Stimulated activated CD4-positive, alpha-beta T cell treated with anti-CD3 and anti-CD28 coated beads, Interleukin-4, amount 100 ng/mL, for 1 hour (primary cell): ENCODE results near the gene CDKN1B.
"Not testable (repeated sequence)": the region's sequence is repeated elsewhere in the genome, so short reads cannot be mapped to it uniquely, and the experiment has no call there.

ENCODE experiments used
- DNase-seq: peaks from one replicate; pipeline ENCODE4 v3.0.0-alpha.2; 2020

CDKN1B gene

GRCh38 chr12:12725086-12725955 lies 8.2 kb downstream of the CDKN1B start:
- DNase-seq = peak; percentile 88

- no peak for DNase-seq
Measured at GRCh38 chr12:12725956-12726554, 8.9 kb downstream of the CDKN1B start.

- no peak for DNase-seq
Measured at GRCh38 chr12:12726555-12727093, 9.5 kb downstream of the CDKN1B start.

GRCh38 chr12:12731178-12731577 lies 14.0 kb downstream of the CDKN1B start:
- no peak for DNase-seq

GRCh38 chr12:12731785-12732184 lies 14.6 kb downstream of the CDKN1B start:
- no peak for DNase-seq

GRCh38 chr12:12733118-12733517 lies 15.9 kb downstream of the CDKN1B start:
- DNase-seq = no peak

- no peak for DNase-seq
Measured at GRCh38 chr12:12734054-12734453, 16.9 kb downstream of the CDKN1B start.

GRCh38 chr12:12734561-12735071 lies 17.4 kb downstream of the CDKN1B start:
- no peak for DNase-seq

GRCh38 chr12:12735301-12735700 lies 18.1 kb downstream of the CDKN1B start:
- DNase-seq = no peak

- DNase-seq = peak; percentile 21
Measured at GRCh38 chr12:12736759-12737676, 19.9 kb downstream of the CDKN1B start.

- DNase-seq = not testable (repeated sequence)
Measured at GRCh38 chr12:12738152-12738551, 21.0 kb downstream of the CDKN1B start.

- no peak for DNase-seq
Measured at GRCh38 chr12:12741660-12742059, 24.5 kb downstream of the CDKN1B start.

GRCh38 chr12:12744546-12745305 lies 27.6 kb downstream of the CDKN1B start:
- DNase-seq = no peak

- no peak for DNase-seq
Measured at GRCh38 chr12:12745576-12746211, 28.5 kb downstream of the CDKN1B start.

GRCh38 chr12:12747278-12747677 lies 30.1 kb downstream of the CDKN1B start:
- no peak for DNase-seq

- DNase-seq = no peak
Measured at GRCh38 chr12:12748044-12748443, 30.9 kb downstream of the CDKN1B start.

GRCh38 chr12:12749433-12749832 lies 32.3 kb downstream of the CDKN1B start:
- no peak for DNase-seq

- no peak for DNase-seq
Measured at GRCh38 chr12:12755923-12756322, 38.8 kb downstream of the CDKN1B start.

GRCh38 chr12:12757121-12757520 lies 40.0 kb downstream of the CDKN1B start:
- DNase-seq = no peak

GRCh38 chr12:12759234-12759915 lies 42.2 kb downstream of the CDKN1B start:
- DNase-seq = no peak

GRCh38 chr12:12764824-12765223 lies 47.7 kb downstream of the CDKN1B start:
- DNase-seq = no peak
